HCT116 (cell line): ENCODE measurements around the gene USP47. TPM values are rescaled to one million over a fixed set of nuclear protein-coding genes. Genes with fewer than 3 reads are reported as not detected.

ENCODE experiments used
- ATAC-seq: fragments of 200-7000 bp; cut with Tn5 transposase; 2 replicates; pipeline ENCODE4 v1.9.1; 2020; ENCODE audit warnings: mild to moderate bottlenecking, moderate library complexity
- BruUV-seq: library from RNA; stranded (reverse); fragments of 400-500 nt; replicated peaks from 2 replicates; lab custom pipeline; 2021; lab: Mats Ljungman, UMichigan
- CTCF ChIA-PET: fragments of 300-600 bp; sonication (Branson Sonifier 250); formaldehyde crosslinking; loops from one replicate; lab custom pipeline; 2021; ENCODE audit warnings: antibody characterized with exemption; lab: Charles Lee
- POLR2A ChIA-PET: fragments of 300-600, 350-600 bp; sonication (Branson Sonifier 250); formaldehyde crosslinking; loops from one replicate; lab custom pipeline; 2021; ENCODE audit warnings: antibody characterized with exemption; lab: Charles Lee
- RAD21 ChIA-PET, 2 experiments: fragments of 300-600 bp; sonication (Branson Sonifier 250); formaldehyde crosslinking; loops; one replicate each; lab custom pipeline; 2023; ENCODE audit warnings: low total read pairs in 2 of 2; ENCODE audit not compliant: uncharacterized antibody in 2 of 2, unreplicated experiment in 2 of 2, low non-redundant PET in 1 of 2; lab: Charles Lee
- DNase-seq: peaks from one replicate; pipeline ENCODE4 v3.0.0-alpha.2; 2010; ENCODE audit warnings: low read depth, low spot score
- H2AFZ ChIP-seq: fragments of 200-600 bp; shearing (Covaris generic), sonication (generic); 2 replicates; pipeline ENCODE4 v1.6.1; 2017; ENCODE audit warnings: low read depth, mixed run types, mixed read lengths, antibody characterized with exemption, low read length; ENCODE audit not compliant: poor library complexity, severe bottlenecking
- H3K27ac ChIP-seq: 2 replicates; pipeline ENCODE4 v1.5.1; 2012; ENCODE audit warnings: low read depth, low read length
- H3K27me3 ChIP-seq: fragments of 200-600 bp; sonication (generic); 2 replicates; pipeline ENCODE4 v1.6.1; 2016; ENCODE audit warnings: mixed run types, low read length, mixed read lengths; ENCODE audit not compliant: insufficient read depth
- H3K36me3 ChIP-seq, 2 experiments: fragments of 200-500 bp in 1 of 2; fragments of 200-600 bp in 1 of 2; sonication (Bioruptor generic) in 1 of 2; sonication (generic) in 1 of 2; 2 replicates each; pipeline versions ENCODE4 v1.5.1 to v1.6.1; 2014 to 2016; ENCODE audit warnings: low read length in 2 of 2, inconsistent platforms in 1 of 2, mixed read lengths in 1 of 2, mixed run types in 1 of 2; ENCODE audit not compliant: insufficient read depth in 2 of 2, control insufficient read depth in 1 of 2
- H3K4me1 ChIP-seq, 2 experiments: fragments of 200-600 bp in 1 of 2; sonication (generic) in 1 of 2; 2 replicates each; pipeline versions ENCODE4 v1.5.1 to v1.6.1; 2012 to 2017; ENCODE audit warnings: low read length in 2 of 2, inconsistent platforms in 1 of 2, mild to moderate bottlenecking in 1 of 2, mixed read lengths in 1 of 2, mixed run types in 1 of 2, moderate library complexity in 1 of 2; ENCODE audit not compliant: insufficient read depth in 2 of 2, control insufficient read depth in 1 of 2
- H3K4me2 ChIP-seq: fragments of 200-600 bp; sonication (generic); 2 replicates; pipeline ENCODE4 v1.6.1; 2017; ENCODE audit warnings: mixed run types, low read length, mixed read lengths
- H3K4me3 ChIP-seq, 2 experiments: fragments of 200-600 bp in 1 of 2; sonication (generic) in 1 of 2; replicated peaks in 1 of 2; 2 replicates each; pipeline ENCODE4 v1.5.1; 2011 to 2016; ENCODE audit warnings: low read length in 2 of 2, control low read depth in 1 of 2, low read depth in 1 of 2, mild to moderate bottlenecking in 1 of 2, mixed read lengths in 1 of 2, mixed run types in 1 of 2
- H3K79me2 ChIP-seq: fragments of 200-600 bp; sonication (generic); 2 replicates; pipeline ENCODE4 v1.6.1; 2017; ENCODE audit warnings: mild to moderate bottlenecking, mixed run types, low read length, moderate library complexity, mixed read lengths; ENCODE audit not compliant: insufficient read depth
- H3K9ac ChIP-seq: fragments of 200-600 bp; sonication (generic); 2 replicates; pipeline ENCODE4 v1.6.1; 2016; ENCODE audit warnings: low read length, mixed read lengths
- H3K9me2 ChIP-seq: fragments of 200-600 bp; sonication (generic), shearing (Covaris generic); 2 replicates; pipeline ENCODE4 v1.6.1; 2017; ENCODE audit warnings: mixed run types, mild to moderate bottlenecking, moderate library complexity; ENCODE audit not compliant: insufficient read depth
- H3K9me3 ChIP-seq, 2 experiments: fragments of 200-500 bp in 1 of 2; fragments of 200-600 bp in 1 of 2; sonication (Bioruptor generic) in 1 of 2; sonication (generic) in 1 of 2; 2 replicates each; pipeline ENCODE4 v1.6.1; 2014 to 2017; ENCODE audit warnings: low read length in 2 of 2, mixed read lengths in 2 of 2, inconsistent platforms in 1 of 2, low read depth in 1 of 2, mild to moderate bottlenecking in 1 of 2, mixed run types in 1 of 2, moderate library complexity in 1 of 2; ENCODE audit not compliant: control insufficient read depth in 1 of 2, insufficient read depth in 1 of 2
- H4K20me1 ChIP-seq: fragments of 200-600 bp; sonication (generic), shearing (Covaris generic); 2 replicates; pipeline ENCODE4 v1.6.1; 2017; ENCODE audit warnings: mixed run types, mild to moderate bottlenecking, moderate library complexity; ENCODE audit not compliant: insufficient read depth
- CBX3 ChIP-seq: IDR thresholded peaks from 2 replicates; pipeline ENCODE4 v1.6.1; 2012; ENCODE audit warnings: low read depth
- CEBPB ChIP-seq: IDR thresholded peaks from 2 replicates; pipeline ENCODE4 v1.6.1; 2012; ENCODE audit warnings: low read depth
- CTCF ChIP-seq, 3 experiments: fragments of 200-600 bp in 1 of 3; sonication (generic) in 1 of 3; IDR thresholded peaks in 2 of 3; conservative IDR thresholded peaks in 1 of 3; 2 replicates each; pipeline ENCODE4 v1.5.1; 2012 to 2017; ENCODE audit warnings: low read depth in 2 of 3, low read length in 2 of 3, antibody characterized with exemption in 1 of 3, borderline replicate concordance in 1 of 3, control low read depth in 1 of 3, mild to moderate bottlenecking in 1 of 3, mixed read lengths in 1 of 3, mixed run types in 1 of 3, moderate library complexity in 1 of 3; ENCODE audit not compliant: insufficient read depth in 1 of 3
- EGR1 ChIP-seq: IDR thresholded peaks from 2 replicates; pipeline ENCODE4 v1.6.1; 2012; ENCODE audit warnings: low read depth
- EZH2 ChIP-seq: fragments of 200-600 bp; sonication (generic); IDR thresholded peaks from 2 replicates; pipeline ENCODE4 v1.6.1; 2017; ENCODE audit warnings: antibody characterized with exemption, mixed run types
- EZH2phosphoT487 ChIP-seq: fragments of 200-600 bp; IDR thresholded peaks from 2 replicates; pipeline ENCODE4 v1.6.1; 2018; ENCODE audit warnings: antibody characterized with exemption, borderline replicate concordance
- MAX ChIP-seq: IDR thresholded peaks from 2 replicates; pipeline ENCODE4 v1.6.1; 2012
- POLR2A ChIP-seq: IDR thresholded peaks from 2 replicates; pipeline ENCODE4 v1.7.0; 2011; ENCODE audit warnings: borderline replicate concordance; ENCODE audit not compliant: insufficient read depth, insufficient read length; ENCODE audit errors: extremely low read depth
- REST ChIP-seq: IDR thresholded peaks from 2 replicates; pipeline ENCODE4 v1.6.1; 2012; ENCODE audit warnings: low read depth
- SIN3A ChIP-seq: IDR thresholded peaks from 2 replicates; pipeline ENCODE4 v1.6.1; 2012; ENCODE audit warnings: low read depth
- SP1 ChIP-seq: IDR thresholded peaks from 2 replicates; pipeline ENCODE4 v1.6.1; 2012; ENCODE audit warnings: low read depth
- TCF7L2 ChIP-seq: IDR thresholded peaks from 2 replicates; pipeline ENCODE4 v1.7.0; 2011; ENCODE audit warnings: borderline replicate concordance, inconsistent platforms; ENCODE audit not compliant: insufficient read depth, insufficient read length; ENCODE audit errors: extremely low read depth
- ZBTB33 ChIP-seq: IDR thresholded peaks from 2 replicates; pipeline ENCODE4 v1.6.1; 2011; ENCODE audit warnings: mild to moderate bottlenecking, low read length, moderate library complexity; ENCODE audit not compliant: insufficient replicate concordance; ENCODE audit errors: extremely low read depth
- intact Hi-C: fragments of 100-400 bp; cut with micrococcal nuclease; formaldehyde crosslinking; loops from 2 replicates; pipeline ENCODE4 v1.10.0; 2022
- total RNA-seq: library from RNA; stranded (reverse); gene quantifications from one replicate; pipeline ENCODE4 v1.2.1, GENCODE V29; 2021; ENCODE audit not compliant: unreplicated experiment

The USP47 gene
- total RNA-seq, 1 experiment from 2014 or later: 18.9 TPM

- TF ChIP-seq EZH2phosphoT487: no peak
- TF ChIP-seq EZH2: no peak
- TF ChIP-seq, all 23 proteins: peak for 0
Measured at GRCh38 chr11:11979488-11980117, 137.8 kb downstream of the USP47 start (continued).

- intact Hi-C loops: no loop called here
- Histone ChIP-seq H3K4me2 (no peak overlapping the region), H3K9ac (no peak overlapping the region), H2AFZ (no peak overlapping the region), H3K36me3 (no peaks in the 10 kb centered on the region), H3K9me2 (no peaks in the 10 kb centered on the region), H4K20me1 (no peaks in the 10 kb centered on the region), H3K27ac (no peak overlapping the region), H3K79me2 (no peaks in the 10 kb centered on the region), H3K4me3 (no peak overlapping the region), H3K4me1 (peaks cover 23 to 40% of the 10 kb centered on the region in 2 experiments), H3K9me3 (no peaks in the 10 kb centered on the region; a peak in 1 of 4 replicates), H3K27me3 (no peaks in the 10 kb centered on the region)
- TF ChIP-seq SP1 (no peak), CEBPB (no peak), EGR1 (no peak), REST (no peak), SIN3A (no peak), TCF7L2 (no peak), EZH2 (no peak), MAX (no peak), ZBTB33 (no peak), CTCF (IDR thresholded peaks at IDR 0.05 in 2 of 3, conservative IDR thresholded peaks at IDR 0.05 in 1 of 3; ENCODE audit: borderline replicate concordance in 1 of 3, insufficient read depth in 1 of 3, low read depth in 2 of 3, low read length in 2 of 3) (no peak), POLR2A (no peak), CBX3 (no peak)
- ATAC-seq: no peak
- DNase-seq: no peak
- ChIA-PET CTCF (interaction anchor here (3.0 kb wide), 1 partner anchor 14 kb away, joined by 15 read pairs; no protein-coding TSS in a partner anchor), RAD21 (no interaction called here), POLR2A (no interaction called here)
- BruUV-seq: no TSS peak
Measured at GRCh38 chr11:11980200-11980599, 138.4 kb downstream of the USP47 start.
